Bronchial epithelial cell (primary cell): ENCODE measurements around the gene PTPRB. TPM values are rescaled to one million over a fixed set of nuclear protein-coding genes. Genes with fewer than 3 reads are reported as not detected.

Experiments
- DNase-seq: peaks from one replicate; pipeline ENCODE4 v3.0.0-alpha.2; 2010; ENCODE audit warnings: low read depth
- FAIRE-seq: peaks from 2 replicates; lab custom pipeline; 2011; peaks lifted over from hg19 to GRCh38; lab: Jason Lieb, UNC
- H3K27me3 ChIP-seq: 2 replicates; pipeline ENCODE4 v1.5.1; 2011; ENCODE audit warnings: low read length; ENCODE audit not compliant: control insufficient read depth, insufficient read depth
- H3K36me3 ChIP-seq: 2 replicates; pipeline ENCODE4 v1.5.1; 2011; ENCODE audit warnings: low read length; ENCODE audit not compliant: control insufficient read depth, insufficient read depth
- H3K4me3 ChIP-seq: 2 replicates; pipeline ENCODE4 v1.5.1; 2011; ENCODE audit warnings: mild to moderate bottlenecking, low read depth, low read length, control low read depth
- total RNA-seq: library from RNA; depleted of rRNA; stranded (reverse); fragments of >200 nt; gene quantifications from 2 replicates; pipeline ENCODE4 v1.2.1, GENCODE V29; 2014
- TF ChIP-seq, protein P1 (sequence below): IDR thresholded peaks from 2 replicates; pipeline ENCODE4 v1.5.1; 2011; ENCODE audit warnings: mild to moderate bottlenecking, moderate library complexity, low read length, control low read depth, inconsistent platforms; ENCODE audit not compliant: insufficient read depth, severe bottlenecking

The PTPRB gene
- total RNA-seq, 1 donor from 2014 or later = 0.53 TPM

DNA sequence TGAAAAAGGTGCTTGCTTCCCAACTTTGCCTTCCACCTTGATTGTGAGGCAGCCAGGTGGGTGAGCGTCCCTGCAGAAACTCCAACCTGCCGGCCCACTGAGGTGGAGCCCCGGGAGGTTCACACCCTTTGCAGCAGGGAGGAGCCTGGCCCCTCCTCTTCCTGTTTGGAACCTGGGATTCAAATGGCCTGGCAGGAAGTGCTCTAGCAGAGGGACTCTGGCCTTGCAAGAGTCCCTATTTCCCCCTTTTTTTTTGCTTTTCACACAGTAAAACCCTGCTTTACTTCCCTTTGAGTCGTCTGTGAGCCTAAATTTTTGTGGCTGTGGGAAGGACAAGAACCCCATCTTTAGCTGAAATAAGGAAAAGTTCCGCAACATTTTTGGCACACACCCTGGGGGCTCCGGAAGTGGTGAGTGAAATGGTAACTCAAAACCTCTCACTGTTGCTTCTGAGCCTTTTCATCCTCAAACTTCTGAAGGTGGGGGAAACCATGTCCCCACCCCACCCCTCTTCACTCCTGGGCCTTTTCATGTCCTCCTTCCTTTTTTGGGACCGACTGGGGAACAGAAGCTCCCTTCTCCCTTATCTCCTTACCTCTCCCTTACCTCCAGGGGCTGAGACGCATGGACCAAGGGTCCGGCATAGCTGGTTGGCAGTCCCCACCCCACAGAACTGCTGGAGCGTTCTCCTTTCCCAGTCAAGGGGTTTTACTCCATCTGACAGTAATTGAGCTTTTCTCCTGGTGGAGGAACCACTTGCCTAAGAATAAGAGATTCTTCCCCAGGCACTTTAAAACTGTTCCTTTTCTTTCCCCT, 169.1 kb downstream of the PTPRB start:
- H3K27me3 ChIP-seq = no peaks in the 10 kb centered on the region
- DNase-seq (peak; percentile 13), FAIRE-seq (no peak)
- TF ChIP-seq, protein P1, sequence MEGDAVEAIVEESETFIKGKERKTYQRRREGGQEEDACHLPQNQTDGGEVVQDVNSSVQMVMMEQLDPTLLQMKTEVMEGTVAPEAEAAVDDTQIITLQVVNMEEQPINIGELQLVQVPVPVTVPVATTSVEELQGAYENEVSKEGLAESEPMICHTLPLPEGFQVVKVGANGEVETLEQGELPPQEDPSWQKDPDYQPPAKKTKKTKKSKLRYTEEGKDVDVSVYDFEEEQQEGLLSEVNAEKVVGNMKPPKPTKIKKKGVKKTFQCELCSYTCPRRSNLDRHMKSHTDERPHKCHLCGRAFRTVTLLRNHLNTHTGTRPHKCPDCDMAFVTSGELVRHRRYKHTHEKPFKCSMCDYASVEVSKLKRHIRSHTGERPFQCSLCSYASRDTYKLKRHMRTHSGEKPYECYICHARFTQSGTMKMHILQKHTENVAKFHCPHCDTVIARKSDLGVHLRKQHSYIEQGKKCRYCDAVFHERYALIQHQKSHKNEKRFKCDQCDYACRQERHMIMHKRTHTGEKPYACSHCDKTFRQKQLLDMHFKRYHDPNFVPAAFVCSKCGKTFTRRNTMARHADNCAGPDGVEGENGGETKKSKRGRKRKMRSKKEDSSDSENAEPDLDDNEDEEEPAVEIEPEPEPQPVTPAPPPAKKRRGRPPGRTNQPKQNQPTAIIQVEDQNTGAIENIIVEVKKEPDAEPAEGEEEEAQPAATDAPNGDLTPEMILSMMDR = no peak
- no peaks in the 10 kb centered on the region for H3K36me3 ChIP-seq
- H3K4me3 ChIP-seq = peak overlapping the region; percentile 15

DNA sequence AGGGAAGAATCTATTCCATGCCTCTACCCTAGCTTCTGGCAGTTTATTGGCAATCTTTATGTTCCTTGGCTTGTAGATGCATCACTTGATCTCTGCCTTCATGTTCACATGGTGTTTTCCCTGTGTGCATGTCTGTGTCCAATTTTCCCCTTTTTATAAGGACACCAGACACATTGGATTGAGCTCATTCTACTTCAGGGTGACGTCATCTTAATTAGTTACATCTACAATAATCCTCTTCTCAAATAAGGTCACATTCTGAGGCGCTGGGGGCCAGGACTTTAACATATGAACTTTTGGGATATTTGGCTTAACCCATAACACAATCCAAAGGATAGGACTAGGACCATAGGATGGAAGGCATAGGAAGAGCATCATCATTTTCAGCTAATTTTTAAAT, 169.8 kb downstream of the PTPRB start:
- TF ChIP-seq, protein P1 = no peak
- no peaks in the 10 kb centered on the region for H3K36me3 ChIP-seq
- H3K4me3 ChIP-seq = no peak overlapping the region
- no peaks in the 10 kb centered on the region for H3K27me3 ChIP-seq
- FAIRE-seq (no peak), DNase-seq (no peak)

DNA sequence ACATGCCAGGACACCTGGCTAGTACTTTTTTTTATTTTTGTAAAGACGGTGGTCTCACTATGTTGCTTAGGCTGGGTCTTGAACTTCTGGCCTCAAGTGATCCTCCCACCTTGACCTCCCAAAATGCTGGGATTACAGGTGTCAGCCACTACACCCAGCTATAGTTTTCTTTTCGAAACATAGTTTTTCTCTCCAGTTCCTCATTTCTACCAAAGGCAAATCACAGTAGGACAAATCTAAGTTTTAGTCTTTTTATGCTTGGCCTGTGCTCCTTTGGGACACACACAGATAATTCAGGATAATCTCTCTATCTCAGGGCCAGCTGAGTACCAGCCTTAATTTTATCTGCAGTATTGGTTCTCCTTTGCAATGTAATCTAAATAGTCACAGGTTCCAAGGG, 170.5 kb downstream of the PTPRB start:
- no peaks in the 10 kb centered on the region for H3K27me3 ChIP-seq
- no peak overlapping the region for H3K4me3 ChIP-seq
- no peaks in the 10 kb centered on the region for H3K36me3 ChIP-seq
- DNase-seq = no peak
- FAIRE-seq = no peak
- TF ChIP-seq, protein P1 = no peak
